Neuron (in vitro differentiated cells): ENCODE measurements around the gene ATP1A2.

Source experiments
- H2AFZ ChIP-seq: one replicate; pipeline ENCODE4 v1.6.1; 2013; ENCODE audit warnings: low read depth, mild to moderate bottlenecking, inconsistent platforms, low read length, moderate library complexity
- H3K27me3 ChIP-seq: one replicate; pipeline ENCODE4 v1.6.1; 2013; ENCODE audit warnings: low read length; ENCODE audit not compliant: insufficient read depth
- H3K36me3 ChIP-seq: one replicate; pipeline ENCODE4 v1.6.1; 2013; ENCODE audit warnings: low read length; ENCODE audit not compliant: insufficient read depth
- H3K4me1 ChIP-seq: one replicate; pipeline ENCODE4 v1.6.1; 2013; ENCODE audit warnings: low read length; ENCODE audit not compliant: insufficient read depth
- H3K4me3 ChIP-seq: 2 replicates; pipeline ENCODE4 v1.5.1; 2013; ENCODE audit warnings: mild to moderate bottlenecking, low read length, moderate library complexity
- H3K9me3 ChIP-seq: one replicate; pipeline ENCODE4 v1.6.1; 2013; ENCODE audit warnings: low read length

Gene ATP1A2

GRCh38 chr1:160091666-160092223, 23.8 kb upstream of the ATP1A2 start:
- Histone ChIP-seq H3K36me3 (no peaks in the 10 kb centered on the region), H3K27me3 (no peaks in the 10 kb centered on the region), H3K4me3 (no peak overlapping the region), H2AFZ (no peak overlapping the region), H3K9me3 (no peaks in the 10 kb centered on the region), H3K4me1 (peaks cover 15% of the 10 kb centered on the region)

GRCh38 chr1:160092366-160093068, 23.0 kb upstream of the ATP1A2 start:
- Histone ChIP-seq H3K27me3 (no peaks in the 10 kb centered on the region), H3K4me3 (no peak overlapping the region), H3K4me1 (peaks cover 17% of the 10 kb centered on the region), H2AFZ (no peak overlapping the region), H3K9me3 (no peaks in the 10 kb centered on the region), H3K36me3 (no peaks in the 10 kb centered on the region)

- H3K4me3 ChIP-seq = no peak overlapping the region
- no peak overlapping the region for H2AFZ ChIP-seq
- H3K36me3 ChIP-seq = no peaks in the 10 kb centered on the region
- no peaks in the 10 kb centered on the region for H3K27me3 ChIP-seq
- peaks cover 22% of the 10 kb centered on the region for H3K4me1 ChIP-seq
- no peaks in the 10 kb centered on the region for H3K9me3 ChIP-seq
These were observed 22.5 kb upstream of the ATP1A2 start for GRCh38 chr1:160093069-160093395.

- no peak overlapping the region for H2AFZ ChIP-seq
- H3K9me3 ChIP-seq = no peaks in the 10 kb centered on the region
- H3K4me1 ChIP-seq = peaks cover 23% of the 10 kb centered on the region
These were observed 21.8 kb upstream of the ATP1A2 start for GRCh38 chr1:160093624-160094290.

GRCh38 chr1:160094291-160094625, 21.3 kb upstream of the ATP1A2 start:
- no peak overlapping the region for H3K4me3 ChIP-seq
- no peaks in the 10 kb centered on the region for H3K36me3 ChIP-seq
- no peak overlapping the region for H2AFZ ChIP-seq
- peaks cover 25% of the 10 kb centered on the region for H3K4me1 ChIP-seq
- no peaks in the 10 kb centered on the region for H3K9me3 ChIP-seq
- no peaks in the 10 kb centered on the region for H3K27me3 ChIP-seq

More at GRCh38 chr1:160093624-160094290, 21.8 kb upstream of the ATP1A2 start:
- no peaks in the 10 kb centered on the region for H3K36me3 ChIP-seq
- no peak overlapping the region for H3K4me3 ChIP-seq
- H3K27me3 ChIP-seq = no peaks in the 10 kb centered on the region

- no peaks in the 10 kb centered on the region for H3K27me3 ChIP-seq
- H2AFZ ChIP-seq = no peak overlapping the region
- no peak overlapping the region for H3K4me3 ChIP-seq
- no peaks in the 10 kb centered on the region for H3K9me3 ChIP-seq
- H3K36me3 ChIP-seq = no peaks in the 10 kb centered on the region
- peaks cover 27% of the 10 kb centered on the region for H3K4me1 ChIP-seq
These were observed 20.8 kb upstream of the ATP1A2 start for GRCh38 chr1:160094806-160095205.

- Histone ChIP-seq H3K36me3 (no peaks in the 10 kb centered on the region), H3K9me3 (no peaks in the 10 kb centered on the region), H3K27me3 (no peaks in the 10 kb centered on the region), H2AFZ (no peak overlapping the region), H3K4me1 (peaks cover 27% of the 10 kb centered on the region), H3K4me3 (no peak overlapping the region)
These were observed 20.0 kb upstream of the ATP1A2 start for GRCh38 chr1:160095382-160096105.

GRCh38 chr1:160096274-160097116, 19.1 kb upstream of the ATP1A2 start:
- no peaks in the 10 kb centered on the region for H3K36me3 ChIP-seq
- no peak overlapping the region for H3K4me3 ChIP-seq
- H3K4me1 ChIP-seq = peaks cover 31% of the 10 kb centered on the region
- no peak overlapping the region for H2AFZ ChIP-seq
- no peaks in the 10 kb centered on the region for H3K9me3 ChIP-seq
- H3K27me3 ChIP-seq = no peaks in the 10 kb centered on the region

GRCh38 chr1:160097151-160097910, 18.2 kb upstream of the ATP1A2 start:
- Histone ChIP-seq H3K4me3 (peak overlapping the region; percentile 60), H3K27me3 (no peaks in the 10 kb centered on the region), H3K9me3 (no peaks in the 10 kb centered on the region), H2AFZ (no peak overlapping the region), H3K36me3 (no peaks in the 10 kb centered on the region), H3K4me1 (peaks cover 39% of the 10 kb centered on the region)

GRCh38 chr1:160097911-160098851, 17.4 kb upstream of the ATP1A2 start, which contains the start of gene IGSF8:
Gene IGSF8, minus strand, starts transcription at chr1:160098619. Its CDS starts 147 bp downstream, at chr1:160098472.
- Histone ChIP-seq H3K36me3 (no peaks in the 10 kb centered on the region), H3K9me3 (no peaks in the 10 kb centered on the region), H3K27me3 (no peaks in the 10 kb centered on the region), H3K4me1 (peaks cover 44% of the 10 kb centered on the region), H3K4me3 (peak within 1 kb of the TSS; percentile 60), H2AFZ (peak within 1 kb of the TSS; percentile 63)

- Histone ChIP-seq H3K27me3 (no peaks in the 10 kb centered on the region), H3K9me3 (no peaks in the 10 kb centered on the region), H3K36me3 (no peaks in the 10 kb centered on the region), H3K4me1 (peaks cover 48% of the 10 kb centered on the region), H3K4me3 (peak overlapping the region; percentile 44), H2AFZ (peak overlapping the region; percentile 63)
These were observed 16.6 kb upstream of the ATP1A2 start for GRCh38 chr1:160098852-160099561.
